Brain microvascular endothelial cell (primary cell): ENCODE results near the gene DHRS3.
A peak's percentile ranks its signal among the peaks of the same experiment; 100 is the strongest.

Experiments
- DNase-seq: peaks from one replicate; pipeline ENCODE4 v3.0.0-alpha.2; 2020
- H3K27ac ChIP-seq: fragments of 250-450 bp; sonication (Bioruptor Pico); 2 replicates; pipeline ENCODE4 v1.5.1; 2020; ENCODE audit warnings: mild to moderate bottlenecking, moderate library complexity
- H3K27me3 ChIP-seq: fragments of 250-450 bp; sonication (Bioruptor Pico); replicated peaks from 2 replicates; pipeline ENCODE4 v1.5.1; 2020; ENCODE audit warnings: mild to moderate bottlenecking
- H3K36me3 ChIP-seq: fragments of 250-450 bp; sonication (Bioruptor Pico); replicated peaks from 2 replicates; pipeline ENCODE4 v1.5.1; 2020; ENCODE audit warnings: mild to moderate bottlenecking
- H3K4me3 ChIP-seq: 2 replicates; pipeline ENCODE4 v1.5.1; 2011; ENCODE audit warnings: low read depth, mild to moderate bottlenecking, control low read depth, low read length, moderate library complexity
- in situ Hi-C: cut with HindIII; loops from 2 replicates; pipeline ENCODE4 v1.10.0; 2017; ENCODE audit warnings: low sequenced_read_pairs, low pct_ligation_motif_present
- TF ChIP-seq, protein P1 (sequence below): IDR thresholded peaks from 2 replicates; pipeline ENCODE4 v1.5.1; 2011; ENCODE audit warnings: low read depth, mild to moderate bottlenecking, moderate library complexity, low read length, control low read depth, inconsistent platforms; ENCODE audit errors: missing control alignments

The DHRS3 gene

DNA sequence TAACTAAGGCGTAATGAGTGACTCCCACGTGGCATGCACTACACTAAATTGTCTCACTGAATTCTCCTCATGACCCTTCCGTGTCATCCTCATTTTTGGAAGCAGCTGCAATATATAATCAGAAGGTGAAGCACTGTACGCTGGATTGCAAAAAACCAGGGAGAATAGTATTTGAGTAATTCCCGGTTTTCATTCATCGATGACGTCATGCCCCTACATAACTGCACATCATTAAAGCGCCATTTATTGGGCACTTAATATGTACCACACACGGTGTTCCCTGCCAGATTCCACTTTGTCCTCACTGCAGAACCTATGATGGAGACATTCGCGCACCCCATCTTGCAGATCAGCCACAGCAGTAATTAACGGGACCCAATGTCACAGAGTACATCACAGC is 41.0 kb downstream of the DHRS3 start:
- Histone ChIP-seq H3K27me3 (no peaks in the 10 kb centered on the region), H3K4me3 (no peak overlapping the region), H3K36me3 (peaks cover 99% of the 10 kb centered on the region), H3K27ac (no peak overlapping the region)
- no peak for DNase-seq
- TF ChIP-seq, protein P1, sequence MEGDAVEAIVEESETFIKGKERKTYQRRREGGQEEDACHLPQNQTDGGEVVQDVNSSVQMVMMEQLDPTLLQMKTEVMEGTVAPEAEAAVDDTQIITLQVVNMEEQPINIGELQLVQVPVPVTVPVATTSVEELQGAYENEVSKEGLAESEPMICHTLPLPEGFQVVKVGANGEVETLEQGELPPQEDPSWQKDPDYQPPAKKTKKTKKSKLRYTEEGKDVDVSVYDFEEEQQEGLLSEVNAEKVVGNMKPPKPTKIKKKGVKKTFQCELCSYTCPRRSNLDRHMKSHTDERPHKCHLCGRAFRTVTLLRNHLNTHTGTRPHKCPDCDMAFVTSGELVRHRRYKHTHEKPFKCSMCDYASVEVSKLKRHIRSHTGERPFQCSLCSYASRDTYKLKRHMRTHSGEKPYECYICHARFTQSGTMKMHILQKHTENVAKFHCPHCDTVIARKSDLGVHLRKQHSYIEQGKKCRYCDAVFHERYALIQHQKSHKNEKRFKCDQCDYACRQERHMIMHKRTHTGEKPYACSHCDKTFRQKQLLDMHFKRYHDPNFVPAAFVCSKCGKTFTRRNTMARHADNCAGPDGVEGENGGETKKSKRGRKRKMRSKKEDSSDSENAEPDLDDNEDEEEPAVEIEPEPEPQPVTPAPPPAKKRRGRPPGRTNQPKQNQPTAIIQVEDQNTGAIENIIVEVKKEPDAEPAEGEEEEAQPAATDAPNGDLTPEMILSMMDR, result no peak
- in situ Hi-C loops, result no loop called here

DNA sequence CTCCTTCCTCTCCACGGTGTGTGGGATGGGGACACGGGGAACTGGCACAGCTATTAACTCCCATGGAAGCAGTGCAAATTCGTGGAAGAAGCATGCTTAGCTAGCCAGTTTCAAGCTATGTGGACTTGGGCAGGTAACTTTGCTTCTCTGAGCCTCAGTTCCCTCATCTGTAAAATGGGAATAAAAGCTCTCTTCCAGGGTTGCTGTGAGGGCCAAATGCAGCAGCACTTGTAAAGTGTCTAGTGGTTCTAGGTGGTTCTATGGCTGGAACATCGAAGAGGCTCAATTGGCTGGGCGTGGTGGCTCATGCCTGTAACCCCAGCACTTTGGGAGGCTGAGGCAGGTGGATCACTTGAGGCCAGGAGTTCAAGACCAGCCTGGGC is 43.3 kb downstream of the DHRS3 start:
- TF ChIP-seq, protein P1, result no peak
- no peaks in the 10 kb centered on the region for H3K27me3 ChIP-seq
- in situ Hi-C loops, result no loop called here
- peaks cover 99% of the 10 kb centered on the region for H3K36me3 ChIP-seq
- DNase-seq, result no peak
- H3K4me3 ChIP-seq, result no peak overlapping the region
- peak overlapping the region; percentile 93 for H3K27ac ChIP-seq

DNA sequence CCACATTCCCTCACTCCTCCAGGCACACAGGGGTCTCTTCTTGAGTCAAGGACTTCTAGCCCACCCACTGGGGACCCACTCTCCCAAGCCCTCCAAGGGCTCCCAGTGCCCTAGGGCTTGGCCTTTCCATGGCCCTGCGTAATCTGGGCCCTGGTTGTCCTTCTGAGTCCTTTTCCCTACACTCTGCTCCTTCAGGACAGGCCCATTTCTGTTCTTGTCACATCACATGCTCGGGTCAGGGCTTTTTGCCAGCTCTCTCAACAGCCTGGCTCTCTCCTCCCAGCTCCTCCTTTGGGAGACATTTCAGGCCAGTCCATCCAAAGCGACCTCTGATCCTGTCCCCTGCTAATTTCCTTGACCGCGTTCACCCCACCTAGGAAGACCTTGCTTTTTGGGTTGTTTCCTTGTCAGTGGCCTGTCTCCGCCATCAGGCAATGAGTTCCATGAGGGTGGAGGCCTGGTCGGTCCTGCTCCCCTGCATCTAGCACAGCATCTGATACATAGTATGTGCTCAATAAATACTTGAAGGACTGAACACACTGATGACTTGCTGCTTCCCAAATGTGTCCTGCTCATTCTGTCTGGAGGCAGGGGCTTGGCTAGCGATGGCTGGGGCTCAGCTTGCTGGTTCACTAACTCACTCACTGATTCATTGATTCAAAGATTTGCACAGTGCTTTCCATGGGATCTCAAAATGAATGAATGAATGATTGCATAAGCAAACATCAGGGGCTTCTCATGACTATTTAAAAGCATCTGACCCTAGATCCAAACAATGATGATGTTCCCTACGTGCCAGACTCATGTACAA is 44.8 kb downstream of the DHRS3 start:
- Histone ChIP-seq H3K36me3 (peaks cover 95% of the 10 kb centered on the region), H3K4me3 (no peak overlapping the region), H3K27ac (peak overlapping the region; percentile 93), H3K27me3 (no peaks in the 10 kb centered on the region)
- TF ChIP-seq, protein P1, result no peak
- no peak for DNase-seq
- in situ Hi-C loops, result no loop called here

DNA sequence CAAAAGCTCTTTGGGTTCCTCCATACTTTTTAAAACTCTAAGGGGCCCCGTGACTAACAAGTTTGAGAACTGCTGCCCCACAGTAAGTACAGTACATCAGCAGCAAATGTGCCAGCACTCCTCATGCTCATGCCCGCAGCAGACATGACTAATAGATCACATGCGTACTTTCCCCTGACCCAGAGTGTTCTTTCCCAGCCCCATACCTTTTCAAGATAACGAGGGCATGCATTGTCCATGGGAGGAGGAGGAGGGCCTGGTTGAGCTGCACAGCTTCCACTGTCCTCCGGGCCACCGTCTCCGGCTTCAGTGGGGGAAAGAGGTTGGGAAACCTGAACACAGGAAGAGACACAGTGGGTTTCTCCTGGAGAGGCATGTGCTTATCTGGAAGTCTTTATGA is 45.5 kb downstream of the DHRS3 start:
- Histone ChIP-seq H3K27me3 (no peaks in the 10 kb centered on the region), H3K27ac (peak overlapping the region; percentile 93), H3K4me3 (no peak overlapping the region), H3K36me3 (peaks cover 95% of the 10 kb centered on the region)
- in situ Hi-C loops, result no loop called here
- TF ChIP-seq, protein P1, result no peak
- DNase-seq, result peak; percentile 71

DNA sequence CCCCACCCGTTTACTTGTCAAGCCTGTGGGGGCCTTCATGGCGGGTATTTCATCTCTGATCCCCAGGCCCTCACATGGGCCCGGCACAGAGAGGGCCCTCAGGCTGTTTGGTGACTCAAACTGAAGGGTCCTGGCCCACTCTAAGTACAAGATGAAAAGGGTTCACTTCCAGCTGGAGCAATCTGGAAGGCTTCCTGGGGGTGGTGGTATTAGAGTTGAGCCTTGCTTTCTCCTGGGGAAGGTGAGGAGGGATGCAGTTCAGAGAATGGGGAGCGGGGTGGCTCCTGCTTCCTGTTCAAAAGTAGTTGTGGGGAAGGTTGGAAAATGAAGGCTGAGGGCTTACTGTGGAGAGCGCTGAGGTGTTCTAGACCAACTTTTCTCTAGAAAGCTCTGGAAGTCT is 47.7 kb downstream of the DHRS3 start:
- in situ Hi-C loops, result no loop called here
- Histone ChIP-seq H3K27me3 (no peaks in the 10 kb centered on the region), H3K36me3 (peaks cover 91% of the 10 kb centered on the region), H3K27ac (no peak overlapping the region), H3K4me3 (no peak overlapping the region)
- DNase-seq, result no peak
- TF ChIP-seq, protein P1, result no peak
